Measurements from ENCODE around the gene C5AR1.

C5AR1 gene

GRCh38 chr19:47371261-47371660 lies 61.6 kb downstream of the C5AR1 start:
- DNase-seq: no peak
